CD4-positive, alpha-beta T cell treated with Interleukin-15 for 4 hours (primary cell): Measurements from ENCODE around the gene VAMP7.
A peak's percentile ranks its signal among the peaks of the same experiment; 100 is the strongest.
"Not testable (repeated sequence)": the region's sequence is repeated elsewhere in the genome, so short reads cannot be mapped to it uniquely, and the experiment has no call there.

Experiments used
- DNase-seq: peaks from one replicate; pipeline ENCODE4 v3.0.0-alpha.2; 2020; ENCODE audit warnings: low spot score

The VAMP7 gene

GRCh38 chrX:155907661-155908060 lies 26.5 kb downstream of the VAMP7 start:
- DNase-seq, result not testable (repeated sequence)

DNA sequence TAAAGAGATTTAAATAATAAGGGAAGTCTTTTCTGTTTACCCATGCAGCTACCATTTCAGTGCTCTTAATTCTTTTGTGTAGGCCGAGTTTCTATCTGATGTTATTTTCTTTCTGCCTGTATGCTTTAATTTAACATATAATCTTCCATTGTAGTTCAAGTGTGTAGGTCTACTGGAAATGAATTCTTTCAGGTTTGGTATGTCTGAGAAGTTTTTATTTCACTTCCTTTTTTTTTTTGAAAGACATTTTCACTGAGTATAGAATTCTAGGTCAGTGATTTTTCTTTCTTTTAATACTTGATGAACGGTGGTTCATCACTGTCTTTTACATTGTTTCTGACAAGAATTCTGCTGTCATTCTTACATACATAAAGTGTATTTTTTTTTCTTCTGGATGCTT lies 42.1 kb downstream of the VAMP7 start:
- DNase-seq, result no peak

GRCh38 chrX:155930852-155931618 lies 49.9 kb downstream of the VAMP7 start:
- DNase-seq, result not testable (repeated sequence)

DNA sequence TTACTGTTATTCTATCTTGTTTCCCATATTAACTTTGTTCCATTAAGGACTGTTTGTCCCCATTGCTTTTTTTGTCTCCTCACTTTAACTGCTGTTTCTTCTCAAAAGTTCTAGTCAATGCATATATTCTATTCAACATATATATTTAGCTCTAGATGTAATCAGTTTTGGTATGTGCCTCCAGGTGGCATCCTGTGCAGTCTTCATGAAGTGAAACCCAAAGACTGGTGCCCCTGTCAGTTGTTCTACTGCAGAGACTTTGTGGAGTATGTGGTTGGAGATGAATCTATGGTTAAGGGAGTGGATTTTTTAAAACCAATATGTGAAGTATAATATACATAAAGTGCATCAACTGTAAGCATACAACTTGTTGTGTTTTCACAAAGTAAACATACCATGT lies 57.0 kb downstream of the VAMP7 start:
- no peak for DNase-seq

- no peak for DNase-seq
These were observed 68.0 kb downstream of the VAMP7 start for GRCh38 chrX:155949098-155949497.

- no peak for DNase-seq
These were observed 70.2 kb downstream of the VAMP7 start for GRCh38 chrX:155951237-155951789.

GRCh38 chrX:155953055-155953454 lies 71.9 kb downstream of the VAMP7 start:
- DNase-seq, result no peak

DNA sequence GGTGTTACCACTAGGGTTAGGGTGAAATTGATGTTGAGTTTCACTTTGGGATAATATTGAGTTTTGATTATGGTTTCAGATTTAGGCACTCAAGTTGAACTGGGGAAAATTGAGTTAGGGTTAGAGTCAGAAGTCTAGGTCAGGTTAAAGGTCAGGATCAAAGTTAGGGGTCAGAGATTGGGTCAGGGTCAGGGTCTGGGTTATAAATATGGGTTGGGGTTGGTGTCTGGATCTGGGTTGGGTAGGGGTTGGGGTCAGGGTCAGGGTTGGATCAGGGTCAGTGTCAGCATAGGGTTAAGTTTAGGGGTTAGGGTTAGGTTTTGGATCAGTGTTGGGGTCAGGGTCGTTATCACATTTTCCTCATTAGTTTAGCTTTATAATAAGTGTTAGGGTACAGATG lies 73.6 kb downstream of the VAMP7 start:
- no peak for DNase-seq

- no peak for DNase-seq
These were observed 75.0 kb downstream of the VAMP7 start for GRCh38 chrX:155956099-155956498.

- no peak for DNase-seq
These were observed 75.5 kb downstream of the VAMP7 start for GRCh38 chrX:155956649-155957048.

GRCh38 chrX:155957843-155958242 lies 76.7 kb downstream of the VAMP7 start:
- no peak for DNase-seq

GRCh38 chrX:155959018-155959587 lies 78.0 kb downstream of the VAMP7 start:
- DNase-seq, result no peak

DNA sequence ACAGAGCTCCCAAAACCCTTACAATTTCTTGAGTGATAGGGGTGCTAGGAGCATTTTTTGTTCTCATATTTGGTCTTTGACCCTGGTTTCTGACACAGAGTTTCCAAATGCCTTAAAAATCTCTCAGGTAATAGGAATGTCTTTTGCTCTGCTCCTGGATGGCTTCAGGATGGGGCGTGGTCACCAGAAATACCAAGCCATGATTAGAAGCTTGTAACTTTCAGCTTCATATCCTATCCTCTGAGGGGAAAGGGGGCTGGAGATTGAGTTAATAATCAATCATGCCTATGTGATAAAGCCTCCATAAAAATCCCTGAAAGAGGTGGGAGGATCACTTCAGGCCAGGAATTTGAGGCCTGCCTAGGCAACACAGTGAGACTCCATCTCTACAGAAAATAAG lies 81.8 kb downstream of the VAMP7 start:
- no peak for DNase-seq

- DNase-seq, result peak; percentile 25
These were observed 85.7 kb downstream of the VAMP7 start for GRCh38 chrX:155966876-155967275.

GRCh38 chrX:155967653-155968325 lies 86.6 kb downstream of the VAMP7 start:
- DNase-seq, result no peak

GRCh38 chrX:155968326-155968661 lies 87.1 kb downstream of the VAMP7 start:
- DNase-seq, result no peak

DNA sequence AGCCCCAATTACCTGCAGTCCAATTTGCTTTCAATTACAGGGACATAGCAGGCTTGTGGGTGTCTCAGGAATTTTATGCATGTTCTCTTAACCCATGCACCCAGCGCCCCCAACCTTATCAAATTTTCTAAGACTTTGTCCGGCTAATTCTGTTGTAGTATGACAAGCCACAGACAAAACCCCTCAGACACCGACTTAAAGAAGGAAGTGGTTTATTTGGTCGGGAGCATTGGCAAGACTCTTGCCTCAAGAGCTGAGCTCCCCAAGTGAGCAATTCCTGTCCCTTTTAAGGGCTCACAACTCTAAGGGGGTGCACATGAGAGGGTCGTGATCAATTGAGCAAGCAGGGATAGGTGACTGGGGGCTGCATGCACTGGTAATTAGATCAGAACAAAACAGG lies 87.6 kb downstream of the VAMP7 start:
- DNase-seq, result no peak

GRCh38 chrX:155971658-155972057 lies 90.5 kb downstream of the VAMP7 start:
- DNase-seq, result not testable (repeated sequence)

GRCh38 chrX:155972241-155972640 lies 91.1 kb downstream of the VAMP7 start:
- DNase-seq, result not testable (repeated sequence)

DNA sequence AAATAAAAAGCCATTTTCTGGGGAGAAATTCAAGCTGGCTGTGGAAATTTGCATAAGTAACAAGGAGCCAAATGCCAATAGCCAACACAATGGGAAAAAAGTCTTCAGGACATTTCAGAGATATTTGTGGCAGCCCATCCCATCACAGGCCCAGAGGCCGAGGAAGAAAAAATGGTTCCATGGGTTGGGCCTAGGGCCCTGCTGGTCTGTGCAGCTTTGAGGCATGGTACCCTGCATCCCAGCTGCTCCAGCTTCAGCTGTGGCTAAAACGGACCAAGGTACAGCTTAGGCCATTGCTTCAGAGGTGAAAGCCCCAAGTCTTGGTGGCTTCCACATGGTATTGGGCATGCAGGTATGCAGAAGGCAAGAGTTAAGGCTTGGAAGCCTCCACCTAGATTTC lies 102.2 kb downstream of the VAMP7 start:
- no peak for DNase-seq

DNA sequence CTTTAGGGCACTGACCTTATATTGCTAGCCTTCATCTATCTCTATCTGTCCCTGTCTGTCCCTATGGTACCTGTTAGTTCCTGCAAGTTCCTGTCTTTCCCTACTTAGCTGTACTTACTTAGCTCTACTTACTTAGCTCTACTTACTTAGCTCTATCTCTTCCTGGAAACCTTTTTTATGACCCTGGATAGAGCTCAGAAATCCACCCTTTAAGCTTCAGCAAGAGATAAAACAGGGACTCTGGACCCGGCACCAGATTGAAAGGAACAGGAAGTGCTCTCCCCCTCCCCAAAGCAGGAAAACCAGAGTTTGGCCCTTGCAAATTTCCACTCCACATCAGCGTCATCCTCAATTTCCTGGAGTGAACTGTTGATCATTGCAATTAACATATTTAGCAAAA lies 104.1 kb downstream of the VAMP7 start:
- DNase-seq, result no peak

DNA sequence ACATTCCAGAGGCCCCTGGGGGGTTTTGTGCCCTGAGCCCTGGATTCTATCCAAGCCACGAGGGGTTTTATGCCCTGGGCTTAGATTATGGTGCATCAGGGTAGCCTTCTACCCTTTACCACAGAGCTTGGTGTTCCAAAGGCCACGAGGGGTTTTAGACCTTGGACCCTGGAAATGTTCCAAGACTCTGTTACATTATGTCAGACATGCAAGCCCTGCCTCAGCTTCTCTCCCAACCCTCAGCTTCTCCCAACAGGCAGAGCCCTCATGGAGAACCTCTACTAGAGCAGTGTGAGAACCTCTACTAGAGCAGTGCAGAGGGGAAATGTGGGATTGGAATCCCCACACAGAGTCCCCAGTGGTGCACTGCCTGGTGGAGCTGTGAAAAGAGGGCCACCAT lies 105.8 kb downstream of the VAMP7 start:
- not testable (repeated sequence) for DNase-seq

DNA sequence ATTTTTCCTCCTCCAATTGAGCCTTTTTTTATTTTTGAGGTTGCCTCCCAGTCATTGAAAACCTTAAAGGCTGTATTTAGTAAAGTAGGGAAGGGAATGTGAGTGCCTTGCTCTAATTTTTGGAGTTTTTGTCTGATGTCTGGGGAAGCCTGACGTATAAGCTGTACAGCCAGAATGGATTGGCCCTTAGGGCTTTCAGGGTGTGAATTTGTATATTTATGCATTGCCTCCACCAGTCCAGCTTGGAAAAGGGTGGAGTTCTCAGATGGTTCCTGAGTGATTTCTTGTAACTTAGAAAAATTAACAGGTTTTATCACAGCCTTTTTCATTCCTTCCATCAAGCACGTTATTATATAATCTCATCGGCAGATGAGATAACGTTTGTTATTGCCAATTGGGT lies 107.7 kb downstream of the VAMP7 start:
- DNase-seq, result no peak
